Ishikawa (cell line): Measurements from ENCODE around the gene ANGPTL5.

Experiments used
- CREB1 ChIP-seq: IDR thresholded peaks from 2 replicates; pipeline ENCODE4 v1.6.1; 2012; ENCODE audit warnings: low read depth
- EP300 ChIP-seq: IDR thresholded peaks from 2 replicates; pipeline ENCODE4 v1.6.1; 2012; ENCODE audit warnings: borderline replicate concordance
- MAX ChIP-seq: IDR thresholded peaks from 2 replicates; pipeline ENCODE4 v1.6.1; 2012
- NFIC ChIP-seq: IDR thresholded peaks from 2 replicates; pipeline ENCODE4 v1.6.1; 2012
- RAD21 ChIP-seq: IDR thresholded peaks from 2 replicates; pipeline ENCODE4 v1.6.1; 2012; ENCODE audit warnings: low read depth
- REST ChIP-seq: IDR thresholded peaks from 2 replicates; pipeline ENCODE4 v1.6.1; 2012; ENCODE audit warnings: low read depth, mild to moderate bottlenecking
- TAF1 ChIP-seq: IDR thresholded peaks from 2 replicates; pipeline ENCODE4 v1.6.1; 2012; ENCODE audit warnings: low read depth, mild to moderate bottlenecking
- TCF12 ChIP-seq: IDR thresholded peaks from 2 replicates; pipeline ENCODE4 v1.6.1; 2012; ENCODE audit warnings: low read depth
- TEAD4 ChIP-seq: IDR thresholded peaks from 2 replicates; pipeline ENCODE4 v1.6.1; 2012
- YY1 ChIP-seq: IDR thresholded peaks from 2 replicates; pipeline ENCODE4 v1.6.1; 2012; ENCODE audit warnings: low read depth
- ZBTB7A ChIP-seq: IDR thresholded peaks from 2 replicates; pipeline ENCODE4 v1.6.1; 2012; ENCODE audit warnings: low read depth

- TF ChIP-seq YY1 (no peak), EP300 (no peak), MAX (no peak), TAF1 (no peak), TEAD4 (no peak), ZBTB7A (no peak), REST (no peak), CREB1 (no peak), NFIC (no peak), RAD21 (no peak), TCF12 (no peak)
These were observed 52.2 kb downstream of the ANGPTL5 start for GRCh38 chr11:101864098-101864497.
